ENCODE results near the gene PGAP1. TPM values are rescaled to one million over a fixed set of nuclear protein-coding genes. Genes with fewer than 3 reads are reported as not detected.

Gene PGAP1
- total RNA-seq, 2 donors from 2014 or later = 39.2 to 43.6 TPM

- Histone ChIP-seq H3K4me3 (ENCODE audit: low read length) (no peak overlapping the region), H3K9ac (ENCODE audit: extremely low read depth, low read length, poor library complexity, severe bottlenecking) (no peak overlapping the region), H3K27ac (ENCODE audit: low read depth, low read length) (no peak overlapping the region), H3K27me3 (ENCODE audit: control insufficient read depth, insufficient read depth, low read length, poor library complexity, severe bottlenecking) (no peaks in the 10 kb centered on the region), H3K36me3 (ENCODE audit: control insufficient read depth, insufficient read depth, low read length) (peaks cover 92% of the 10 kb centered on the region), H3K9me3 (ENCODE audit: control insufficient read depth, low read length) (peaks cover 5% of the 10 kb centered on the region), H3K4me1 (ENCODE audit: control insufficient read depth, insufficient read depth, low read length) (no peaks in the 10 kb centered on the region)
- no peak for DNase-seq
- H3K9me3 Mint-ChIP-seq = no peaks in the 10 kb centered on the region
- H3K27me3 Mint-ChIP-seq (ENCODE audit: insufficient read depth) = no peaks in the 10 kb centered on the region
- peaks cover 51% of the 10 kb centered on the region for H3K36me3 Mint-ChIP-seq (ENCODE audit: low read depth)
- WGBS, 2 experiments (ENCODE audit: insufficient coverage in 1 of 2, insufficient read length in 1 of 2) = 80 to 100% methylated on average over 1 of the region's 1 CpG
- TF ChIP-seq CTCF (conservative IDR thresholded peaks at IDR 0.05) = no peak
- H3K4me3 Mint-ChIP-seq = no peak overlapping the region
- H3K27ac Mint-ChIP-seq = no peak overlapping the region
- H3K4me1 Mint-ChIP-seq = peaks cover 7% of the 10 kb centered on the region
Measured at GRCh38 chr2:196876364-196876763, 50.1 kb downstream of the PGAP1 start.

GRCh38 chr2:196875414-196875813 is 51.1 kb downstream of the PGAP1 start:
- WGBS, 2 experiments (ENCODE audit: insufficient coverage in 1 of 2, insufficient read length in 1 of 2) = 100% methylated on average over 1 of the region's 1 CpG; no CpG with 5 or more reads in 1 of the 2 experiments
- no peak overlapping the region for H3K9ac ChIP-seq (ENCODE audit: extremely low read depth, low read length, poor library complexity, severe bottlenecking)
- H3K36me3 ChIP-seq (ENCODE audit: control insufficient read depth, insufficient read depth, low read length) = peaks cover 92% of the 10 kb centered on the region
- Mint-ChIP-seq H3K27ac (no peak overlapping the region), H3K27me3 (ENCODE audit: insufficient read depth) (no peaks in the 10 kb centered on the region), H3K9me3 (no peaks in the 10 kb centered on the region), H3K4me3 (no peak overlapping the region), H3K4me1 (peaks cover 7% of the 10 kb centered on the region), H3K36me3 (ENCODE audit: low read depth) (peaks cover 47% of the 10 kb centered on the region)
- no peak for TF ChIP-seq CTCF (conservative IDR thresholded peaks at IDR 0.05)
- no peak for DNase-seq
- H3K27ac ChIP-seq (ENCODE audit: low read depth, low read length) = no peak overlapping the region
- H3K9me3 ChIP-seq (ENCODE audit: control insufficient read depth, low read length) = no peaks in the 10 kb centered on the region
- no peaks in the 10 kb centered on the region for H3K27me3 ChIP-seq (ENCODE audit: control insufficient read depth, insufficient read depth, low read length, poor library complexity, severe bottlenecking)
- H3K4me3 ChIP-seq (ENCODE audit: low read length) = no peak overlapping the region
- no peaks in the 10 kb centered on the region for H3K4me1 ChIP-seq (ENCODE audit: control insufficient read depth, insufficient read depth, low read length)

GRCh38 chr2:196873511-196873910 is 53.0 kb downstream of the PGAP1 start:
- Mint-ChIP-seq H3K4me1 (peaks cover 7% of the 10 kb centered on the region), H3K27me3 (ENCODE audit: insufficient read depth) (no peaks in the 10 kb centered on the region), H3K9me3 (no peaks in the 10 kb centered on the region), H3K27ac (no peak overlapping the region), H3K36me3 (ENCODE audit: low read depth) (peaks cover 43% of the 10 kb centered on the region), H3K4me3 (no peak overlapping the region)
- H3K36me3 ChIP-seq (ENCODE audit: control insufficient read depth, insufficient read depth, low read length) = peaks cover 89% of the 10 kb centered on the region
- H3K27ac ChIP-seq (ENCODE audit: low read depth, low read length) = no peak overlapping the region
- no peak for DNase-seq
- no peaks in the 10 kb centered on the region for H3K9me3 ChIP-seq (ENCODE audit: control insufficient read depth, low read length)
- H3K4me1 ChIP-seq (ENCODE audit: control insufficient read depth, insufficient read depth, low read length) = no peaks in the 10 kb centered on the region
- WGBS, 2 experiments (ENCODE audit: insufficient coverage in 1 of 2, insufficient read length in 1 of 2) = no CpG with 5 or more reads among the region's 1 CpG
- TF ChIP-seq CTCF (conservative IDR thresholded peaks at IDR 0.05) = no peak
- no peak overlapping the region for H3K9ac ChIP-seq (ENCODE audit: extremely low read depth, low read length, poor library complexity, severe bottlenecking)
- no peak overlapping the region for H3K4me3 ChIP-seq (ENCODE audit: low read length)
- H3K27me3 ChIP-seq (ENCODE audit: control insufficient read depth, insufficient read depth, low read length, poor library complexity, severe bottlenecking) = no peaks in the 10 kb centered on the region
